ENCODE data around the gene RNH1. TPM values are rescaled to one million over a fixed set of nuclear protein-coding genes. Genes with fewer than 3 reads are reported as not detected.
A peak's percentile ranks its signal among the peaks of the same experiment; 100 is the strongest.

Gene RNH1
- total RNA-seq, 2 experiments from 2014 or later: 65.5 to 65.7 TPM

DNA sequence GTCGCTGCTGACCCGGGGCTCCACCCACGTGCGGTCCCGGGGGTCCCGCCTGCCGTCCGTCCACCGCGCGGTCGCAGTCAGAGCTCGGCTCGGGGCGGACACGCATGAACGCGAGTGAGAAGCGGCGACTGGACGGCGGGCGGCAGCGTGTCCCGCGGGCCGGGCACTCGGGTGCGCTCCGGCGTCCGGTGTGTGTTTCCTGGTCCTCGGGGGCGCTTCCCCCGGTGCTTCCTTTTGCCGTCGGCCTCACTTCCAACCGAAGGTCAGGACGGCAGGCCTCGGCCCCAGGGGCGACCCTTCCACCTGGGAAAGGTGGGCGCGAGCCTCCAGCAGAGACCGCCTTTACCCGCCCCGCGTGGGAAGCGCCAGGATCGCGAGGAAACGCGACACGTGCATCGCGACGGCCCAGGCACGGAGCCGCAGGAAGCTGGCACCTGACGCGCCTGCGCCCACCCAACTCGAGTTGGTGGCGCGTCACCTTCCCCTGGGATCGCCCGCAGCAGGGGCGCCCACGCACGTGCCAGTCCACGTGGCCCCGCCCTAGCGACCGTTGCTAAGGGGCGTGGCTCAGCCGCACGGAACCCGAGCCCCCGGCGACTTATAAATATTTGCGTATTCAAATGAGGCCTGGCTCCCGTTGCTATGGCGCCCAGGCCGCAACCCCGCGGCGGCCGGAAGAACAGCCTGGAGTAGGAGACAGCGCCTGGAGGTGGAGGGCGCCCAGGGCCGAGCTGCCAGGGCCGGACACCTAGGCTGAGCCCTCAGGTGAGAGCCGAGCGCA, 30.0 kb upstream of the RNH1 start, which contains the start of gene LRRC56:
LRRC56 (plus strand) TSS at position 687 of the 781 bp plus-strand sequence. CDS start 3,158 bp downstream, outside the sequence.
- Histone ChIP-seq H2AFZ (ENCODE audit: low read length) (peak within 1 kb of the TSS; percentile 75), H3K4me3 (ENCODE audit: low read depth, low read length, poor library complexity, severe bottlenecking) (peak within 1 kb of the TSS; percentile 77), H3K4me1 (ENCODE audit: insufficient read depth, low read length, poor library complexity, severe bottlenecking) (peaks cover 32% of the 10 kb centered on the region), H3K9me2 (ENCODE audit: insufficient read depth, low read length) (no peaks in the 10 kb centered on the region), H3K4me2 (ENCODE audit: low read length) (peak within 1 kb of the TSS; percentile 94), H3K27ac (ENCODE audit: low read depth, low read length, poor library complexity, severe bottlenecking) (peak within 1 kb of the TSS; percentile 80), H3K79me2 (ENCODE audit: insufficient read depth, low read depth, low read length) (no peaks in the 10 kb centered on the region), H3K36me3 (ENCODE audit: insufficient read depth, low read length) (peaks cover 17% of the 10 kb centered on the region; the same call in 1 of the 2 replicates), H3K9me3 (ENCODE audit: low read length) (no peaks in the 10 kb centered on the region), H4K20me1 (ENCODE audit: insufficient read depth, low read length) (no peaks in the 10 kb centered on the region)
- intact Hi-C loops (cut with micrococcal nuclease; ENCODE audit: unreplicated experiment): loop anchor here (1.0 to 5.0 kb wide), 2 partner anchors 31 to 90 kb away; no protein-coding TSS in a partner anchor
- no peak for TF ChIP-seq EZH2phosphoT487 (IDR thresholded peaks at IDR 0.05; ENCODE audit: borderline replicate concordance, low read depth, low read length)
- no peak for TF ChIP-seq CTCF (conservative IDR thresholded peaks at IDR 0.05; ENCODE audit: low read length)
- BruUV-seq (replicated peaks): no TSS peak
- CTCF ChIA-PET (ENCODE audit: unreplicated experiment): no interaction called here
- DNase-seq (ENCODE audit: low spot score): peak; percentile 96
- POLR2A ChIA-PET: no interaction called here

DNA sequence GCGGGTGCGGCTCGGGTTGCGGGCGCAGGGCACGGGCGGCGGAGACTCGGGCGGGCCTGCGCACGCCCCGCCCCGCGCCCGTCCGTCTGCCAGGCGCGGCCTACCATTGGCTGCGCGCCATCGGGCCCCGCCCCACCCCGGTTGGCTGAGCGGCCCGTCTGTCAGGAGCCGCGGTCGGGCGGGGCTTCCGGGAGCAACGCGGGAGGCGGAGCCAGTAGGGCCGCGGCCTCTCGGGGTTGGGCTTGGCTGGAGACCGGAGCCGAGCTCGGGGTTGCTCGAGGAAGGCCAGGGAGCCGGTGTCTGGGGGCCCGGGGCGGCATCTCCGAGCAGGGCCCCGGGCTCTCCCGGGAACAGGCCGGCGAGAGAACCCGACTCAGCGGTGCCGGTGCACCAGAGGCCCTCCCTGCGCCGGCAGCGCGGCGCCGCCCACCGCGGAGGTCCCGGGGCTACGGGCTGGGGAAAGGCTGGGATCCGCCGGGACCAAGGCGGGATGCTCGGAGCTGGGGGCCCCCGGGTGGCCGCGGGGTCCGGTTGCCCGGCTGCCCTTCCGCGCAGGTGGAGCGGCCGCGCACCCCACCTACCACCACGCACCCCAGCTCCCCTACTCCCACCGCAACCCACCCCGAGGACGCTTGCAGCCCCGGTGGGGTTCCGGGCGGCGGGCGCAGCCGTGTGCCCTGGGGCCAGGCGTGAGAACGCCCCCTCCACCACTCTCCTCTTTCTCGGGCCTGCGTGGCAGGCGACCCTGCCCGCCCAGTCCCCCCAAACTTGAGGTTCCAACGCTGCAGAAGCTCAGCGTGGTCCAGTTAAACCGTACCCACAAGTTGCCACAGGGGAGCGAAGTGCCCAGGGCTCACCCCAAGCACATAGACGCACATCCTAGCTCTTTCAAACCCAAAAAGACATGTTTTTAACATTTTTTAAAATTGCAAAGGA, 28.7 kb upstream of the RNH1 start, which contains the start of gene HRAS:
HRAS (minus strand) TSS at position 58 of the 936 bp plus-strand sequence.
- no peak for TF ChIP-seq CTCF (conservative IDR thresholded peaks at IDR 0.05; ENCODE audit: low read length)
- no peak for TF ChIP-seq EZH2phosphoT487 (IDR thresholded peaks at IDR 0.05; ENCODE audit: borderline replicate concordance, low read depth, low read length)
- peak within 1 kb of the TSS; percentile 5; the same call in 1 of the 2 replicates for H2AFZ ChIP-seq (ENCODE audit: low read length)
- peaks cover 17% of the 10 kb centered on the region; the same call in 1 of the 2 replicates for H3K36me3 ChIP-seq (ENCODE audit: insufficient read depth, low read length)
- peak within 1 kb of the TSS; percentile 94 for H3K4me3 ChIP-seq (ENCODE audit: low read depth, low read length, poor library complexity, severe bottlenecking)
- no peaks in the 10 kb centered on the region for H3K9me3 ChIP-seq (ENCODE audit: low read length)
- no peaks in the 10 kb centered on the region for H3K9me2 ChIP-seq (ENCODE audit: insufficient read depth, low read length)
- peak; percentile 97 for DNase-seq (ENCODE audit: low spot score)
- peaks cover 32% of the 10 kb centered on the region for H3K4me1 ChIP-seq (ENCODE audit: insufficient read depth, low read length, poor library complexity, severe bottlenecking)
- no peaks in the 10 kb centered on the region for H3K79me2 ChIP-seq (ENCODE audit: insufficient read depth, low read depth, low read length)
- CTCF ChIA-PET (ENCODE audit: unreplicated experiment): interaction anchor here (0.6 kb wide), 2 partner anchors 24 to 198 kb away, joined by 4 to 11 read pairs; no protein-coding TSS in a partner anchor
- BruUV-seq (replicated peaks): no TSS peak
- intact Hi-C loops (cut with micrococcal nuclease; ENCODE audit: unreplicated experiment): loop anchor here (5.0 kb wide), 1 partner anchor 88 kb away; no protein-coding TSS in a partner anchor
- POLR2A ChIA-PET: interaction anchor here (0.5 to 1.0 kb wide), 3 partner anchors 29 to 129 kb away, joined by 3 to 6 read pairs (median 4); partner anchors contain the start of gene RNH1
- H3K27ac ChIP-seq (ENCODE audit: low read depth, low read length, poor library complexity, severe bottlenecking): peak within 1 kb of the TSS; percentile 80
- H4K20me1 ChIP-seq (ENCODE audit: insufficient read depth, low read length): no peaks in the 10 kb centered on the region
- peak within 1 kb of the TSS; percentile 94 for H3K4me2 ChIP-seq (ENCODE audit: low read length)

All from OCI-LY7 (cell line).